GM19351 (cell line): ENCODE results near the gene RRP15.

ENCODE experiments used
- ATAC-seq: cut with Tn5 transposase; IDR thresholded peaks from one replicate; pipeline ENCODE4 v1.9.1; 2021; ENCODE audit warnings: mild to moderate bottlenecking, moderate library complexity; ENCODE audit not compliant: unreplicated experiment

Gene RRP15, protein sequence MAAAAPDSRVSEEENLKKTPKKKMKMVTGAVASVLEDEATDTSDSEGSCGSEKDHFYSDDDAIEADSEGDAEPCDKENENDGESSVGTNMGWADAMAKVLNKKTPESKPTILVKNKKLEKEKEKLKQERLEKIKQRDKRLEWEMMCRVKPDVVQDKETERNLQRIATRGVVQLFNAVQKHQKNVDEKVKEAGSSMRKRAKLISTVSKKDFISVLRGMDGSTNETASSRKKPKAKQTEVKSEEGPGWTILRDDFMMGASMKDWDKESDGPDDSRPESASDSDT

GRCh38 chr1:218284917-218285635 is at the start of gene RRP15:
TSS of gene RRP15 (plus strand) at chr1:218285293. CDS start at chr1:218285317, 24 bp downstream.
- ATAC-seq: peak; percentile 99

DNA sequence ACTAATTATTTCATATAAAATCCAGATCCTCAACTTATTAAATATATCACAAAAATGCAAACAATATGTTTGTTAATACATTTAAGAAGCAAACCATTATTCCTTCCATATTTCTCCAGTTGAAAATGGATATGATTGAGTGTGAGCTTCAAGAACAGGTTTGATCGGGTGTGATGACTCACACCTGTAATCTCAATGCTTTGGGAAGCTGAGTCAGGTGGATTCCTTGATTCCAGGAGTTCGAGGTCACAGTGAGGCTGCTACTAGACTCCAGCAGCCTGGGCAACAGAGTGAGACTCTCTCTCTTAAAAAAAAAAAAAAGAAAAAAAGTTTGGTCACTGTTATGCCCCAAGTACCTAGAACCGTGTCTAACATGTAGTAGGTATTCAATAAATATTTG is 42.9 kb upstream of the RRP15 start:
- ATAC-seq: no peak

DNA sequence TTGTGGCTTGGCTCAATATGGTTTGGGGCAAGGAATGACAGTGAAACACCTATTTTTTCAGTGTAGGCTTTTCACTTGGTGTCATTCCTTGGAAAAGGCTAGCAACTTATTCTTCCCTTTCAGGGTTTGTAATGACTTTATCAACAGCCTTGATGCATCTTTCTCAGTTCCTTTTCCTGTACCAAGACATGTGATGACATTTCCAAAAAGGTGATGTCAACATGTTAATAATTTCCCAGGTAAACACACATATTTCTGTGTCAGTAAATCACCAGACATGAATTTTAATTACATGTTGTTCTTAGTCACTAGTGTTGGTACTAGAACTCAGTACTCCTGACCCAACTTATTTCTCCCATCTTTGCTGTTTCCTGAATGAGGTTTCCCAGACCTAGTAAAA is 37.8 kb upstream of the RRP15 start:
- no peak for ATAC-seq

DNA sequence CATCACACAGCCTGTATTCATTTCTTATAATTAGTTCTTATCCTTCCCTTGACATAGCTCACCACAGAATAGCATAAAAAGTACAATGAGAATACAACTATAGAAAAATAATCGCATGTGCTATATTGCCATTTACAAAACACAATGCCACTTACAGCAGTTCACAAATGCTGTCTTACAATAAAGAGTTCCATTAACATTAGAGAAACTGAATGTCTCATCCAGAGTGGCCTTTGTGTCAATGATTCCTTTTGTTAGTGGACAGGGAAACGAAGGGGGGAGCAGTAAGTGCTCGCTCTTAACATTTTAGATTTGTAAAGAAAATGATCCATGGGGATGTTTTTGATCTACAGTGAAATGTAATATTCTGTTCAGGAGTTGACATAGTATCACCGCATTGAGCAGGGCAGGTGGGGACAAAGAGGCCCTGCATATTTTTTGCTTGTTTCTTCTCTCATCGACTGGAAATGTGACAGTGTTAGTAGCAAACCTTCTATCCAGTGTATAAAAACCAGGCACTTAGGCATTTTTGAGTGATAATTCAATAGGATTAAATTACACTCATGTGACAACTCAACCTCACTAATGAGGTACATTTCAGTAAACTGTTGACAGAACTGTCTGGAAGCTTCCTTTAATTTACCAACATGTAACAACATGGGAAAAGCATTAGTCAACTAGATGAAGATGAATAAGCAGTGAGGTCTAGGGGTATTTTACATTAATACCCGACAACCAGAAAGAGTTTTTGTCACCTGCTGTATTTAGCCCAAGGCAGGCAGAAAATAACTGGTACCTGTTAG is 35.6 kb upstream of the RRP15 start:
- no peak for ATAC-seq

DNA sequence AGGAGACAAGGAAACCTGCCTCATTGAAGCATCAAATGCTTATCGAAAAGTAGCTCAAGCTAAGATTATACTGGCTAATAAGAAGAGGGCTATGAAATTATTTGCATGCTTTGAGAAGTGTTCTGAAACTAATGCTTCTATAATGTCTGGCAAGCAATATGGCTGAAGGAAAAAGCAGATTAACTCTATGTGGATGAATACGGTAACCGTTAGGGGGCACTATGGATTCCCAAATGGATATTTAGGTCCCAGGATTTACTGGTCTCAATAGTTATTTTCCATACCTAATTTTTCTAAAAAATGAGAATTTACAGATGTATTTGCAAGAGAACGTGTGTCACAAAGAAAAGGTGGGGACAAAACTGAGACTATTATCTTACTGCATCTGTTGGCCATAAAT is 34.6 kb upstream of the RRP15 start:
- no peak for ATAC-seq

GRCh38 chr1:218254296-218254946 is 30.7 kb upstream of the RRP15 start:
- no peak for ATAC-seq

DNA sequence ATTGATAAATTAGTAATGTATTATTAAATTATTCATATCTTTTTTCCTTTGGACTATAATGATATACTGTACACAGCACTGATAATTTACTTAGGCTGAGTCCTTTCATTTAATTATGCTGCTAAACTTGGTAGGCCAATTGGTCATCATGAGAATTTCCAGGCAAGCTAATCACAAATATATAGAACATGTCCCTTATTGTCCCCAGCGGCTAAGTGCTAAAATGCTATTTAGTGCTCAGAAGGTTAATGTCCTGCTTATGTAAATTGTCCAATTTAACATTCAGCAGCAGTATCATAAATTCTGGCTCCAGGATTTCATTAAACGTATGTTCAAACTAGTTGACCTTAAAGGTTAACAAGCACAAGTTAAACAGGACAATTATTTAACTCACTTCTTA is 30.0 kb upstream of the RRP15 start:
- ATAC-seq: no peak

DNA sequence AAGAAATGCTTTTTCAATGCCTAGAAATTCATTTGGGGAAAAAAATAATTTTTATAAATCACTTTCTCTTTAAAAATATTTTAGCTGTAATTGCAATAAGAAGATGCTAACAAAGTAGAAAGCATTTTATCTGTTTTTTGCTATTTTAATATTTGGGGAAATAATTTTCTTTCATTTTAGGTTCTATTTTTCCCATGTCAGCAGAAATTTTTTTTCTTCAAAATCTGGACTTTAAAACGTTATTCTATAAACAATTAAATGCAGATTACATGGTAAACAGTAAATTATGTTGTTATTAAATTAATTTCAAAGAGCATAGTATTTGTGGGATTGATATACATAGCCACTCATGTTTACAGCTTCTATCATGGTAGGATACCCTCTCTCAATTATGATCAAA is 27.7 kb upstream of the RRP15 start:
- ATAC-seq: no peak

GRCh38 chr1:218257971-218258370 is 27.1 kb upstream of the RRP15 start:
- no peak for ATAC-seq

DNA sequence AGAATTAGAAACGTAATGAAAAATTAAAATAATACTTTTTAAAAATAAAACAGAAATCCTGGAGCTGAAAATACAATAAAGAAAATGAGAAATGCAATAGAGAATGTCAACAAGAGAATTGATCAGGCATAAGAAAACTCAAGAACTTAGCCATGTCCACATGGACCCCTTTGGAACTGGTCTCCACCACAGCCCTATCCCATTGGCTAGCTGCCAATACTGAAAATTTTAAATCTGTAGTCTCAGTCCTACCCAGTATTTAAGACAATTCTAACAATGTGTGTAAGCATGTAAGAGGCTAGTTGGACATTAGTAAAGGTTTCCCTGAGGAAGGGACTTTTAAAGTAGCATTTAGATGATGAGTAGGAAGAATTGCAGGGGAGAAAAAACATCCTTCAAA is 25.8 kb upstream of the RRP15 start:
- no peak for ATAC-seq

- ATAC-seq: peak; percentile 86
These were observed 25.3 kb upstream of the RRP15 start for GRCh38 chr1:218259800-218260199.

DNA sequence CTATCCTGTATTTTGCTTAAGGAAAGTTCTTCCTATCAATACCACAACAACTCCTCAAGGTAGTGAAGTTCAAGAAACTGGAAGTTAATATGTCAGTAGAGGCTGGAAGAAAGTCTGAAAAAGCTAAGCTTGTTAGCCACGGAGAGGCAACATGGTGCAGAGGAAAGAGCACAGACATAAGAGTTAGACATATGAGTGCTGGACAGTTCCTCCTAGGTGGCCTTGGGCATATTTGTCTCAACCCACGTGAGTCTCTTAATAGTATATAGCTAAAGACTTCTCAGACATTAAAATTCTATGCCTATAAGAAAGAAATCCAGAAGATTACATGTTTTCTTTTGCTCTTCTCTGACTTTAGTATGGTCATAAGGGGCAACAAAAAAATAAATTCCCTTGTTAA is 22.8 kb upstream of the RRP15 start:
- ATAC-seq: no peak

GRCh38 chr1:218266356-218266755 is 18.7 kb upstream of the RRP15 start:
- no peak for ATAC-seq

DNA sequence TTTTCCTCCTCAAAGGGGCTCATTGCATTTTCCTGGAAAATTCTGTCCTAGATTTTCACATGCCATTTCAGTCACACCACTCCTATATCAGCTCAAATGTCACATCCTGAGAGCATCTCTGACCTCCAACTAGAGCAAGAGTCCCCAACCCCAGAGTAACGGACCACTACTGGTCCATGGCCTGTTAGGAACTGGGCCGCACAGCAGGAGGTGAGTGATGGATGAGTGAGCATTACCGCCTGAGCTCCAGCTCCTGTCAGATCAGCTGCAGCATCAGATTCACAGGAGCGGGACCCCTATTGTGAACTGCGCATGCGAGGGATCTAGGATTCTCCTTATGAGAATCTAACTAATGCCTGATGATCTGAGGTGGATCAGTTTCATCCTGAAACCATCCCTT is 12.7 kb upstream of the RRP15 start:
- ATAC-seq: no peak

DNA sequence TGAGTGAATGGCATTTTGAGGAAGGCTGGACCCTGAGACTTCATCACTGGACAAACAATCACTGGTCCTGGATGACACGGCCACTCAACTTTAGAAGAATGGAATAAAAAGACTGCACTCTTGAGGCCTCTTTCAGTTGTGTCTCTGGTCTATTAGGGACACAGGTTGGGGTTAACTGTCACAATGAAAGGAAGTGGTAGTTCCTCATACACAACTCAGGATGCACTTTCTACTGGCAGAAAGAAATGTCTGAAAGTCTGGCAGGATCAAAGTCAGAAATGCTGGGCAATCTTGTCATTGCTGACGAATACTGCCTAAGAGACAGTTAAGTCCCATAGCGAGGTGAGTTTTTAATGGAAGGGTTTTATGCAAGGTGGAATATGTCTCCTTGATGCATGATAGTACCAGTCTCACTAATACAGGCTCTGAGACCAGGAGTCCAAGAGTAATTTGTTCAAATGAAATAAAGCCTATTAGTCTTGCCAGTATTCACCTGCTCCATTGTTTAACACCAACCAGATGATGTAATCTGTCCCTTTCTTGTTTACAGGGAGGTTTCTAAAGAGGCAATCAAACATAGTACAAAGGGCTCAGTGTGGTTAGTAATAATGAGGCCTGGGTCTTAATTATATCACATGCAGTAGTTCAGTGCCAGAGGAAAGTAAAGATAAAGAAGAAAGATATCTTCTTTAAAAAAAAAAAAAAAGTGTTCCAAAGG is 11.2 kb upstream of the RRP15 start:
- ATAC-seq: no peak

- no peak for ATAC-seq
These were observed 10.6 kb upstream of the RRP15 start for GRCh38 chr1:218274511-218274910.

DNA sequence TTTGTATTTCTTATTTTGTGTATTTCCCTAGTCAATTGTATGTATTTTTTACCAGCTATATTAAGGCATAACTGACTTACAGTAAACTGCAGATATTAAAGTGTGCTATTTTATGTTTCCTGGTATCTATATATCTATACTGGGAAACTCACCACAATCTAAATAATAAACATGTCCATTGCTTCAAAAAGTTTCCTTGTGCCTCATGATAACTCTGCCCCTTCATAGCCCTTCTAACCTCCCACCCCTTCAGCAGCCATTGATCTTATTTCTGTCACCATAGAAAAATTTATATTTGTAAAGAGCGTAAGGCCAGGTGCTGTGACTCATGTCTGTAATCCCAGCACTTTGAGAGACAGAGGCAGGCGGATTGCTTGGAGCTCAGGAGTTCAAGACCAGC is 9.3 kb upstream of the RRP15 start:
- no peak for ATAC-seq

DNA sequence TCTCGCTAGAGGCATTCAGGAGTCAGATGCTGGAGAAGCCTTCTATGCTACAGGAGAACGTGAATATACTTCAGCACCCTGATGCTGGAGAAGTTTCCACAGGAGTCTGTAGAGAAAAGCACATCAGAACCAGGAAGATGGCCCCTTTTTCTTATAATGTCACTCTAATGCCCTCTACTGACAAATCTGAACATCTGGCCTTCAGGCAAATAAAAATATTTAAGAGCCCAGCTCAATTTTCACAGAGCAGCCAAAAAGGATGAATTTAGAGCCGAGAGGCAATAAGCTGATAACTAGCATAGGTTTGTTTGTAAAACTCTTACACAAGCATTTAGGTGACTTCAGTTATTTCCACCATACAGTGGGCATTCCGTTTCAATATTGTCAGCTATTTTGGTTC is 3.8 kb upstream of the RRP15 start:
- ATAC-seq: no peak

DNA sequence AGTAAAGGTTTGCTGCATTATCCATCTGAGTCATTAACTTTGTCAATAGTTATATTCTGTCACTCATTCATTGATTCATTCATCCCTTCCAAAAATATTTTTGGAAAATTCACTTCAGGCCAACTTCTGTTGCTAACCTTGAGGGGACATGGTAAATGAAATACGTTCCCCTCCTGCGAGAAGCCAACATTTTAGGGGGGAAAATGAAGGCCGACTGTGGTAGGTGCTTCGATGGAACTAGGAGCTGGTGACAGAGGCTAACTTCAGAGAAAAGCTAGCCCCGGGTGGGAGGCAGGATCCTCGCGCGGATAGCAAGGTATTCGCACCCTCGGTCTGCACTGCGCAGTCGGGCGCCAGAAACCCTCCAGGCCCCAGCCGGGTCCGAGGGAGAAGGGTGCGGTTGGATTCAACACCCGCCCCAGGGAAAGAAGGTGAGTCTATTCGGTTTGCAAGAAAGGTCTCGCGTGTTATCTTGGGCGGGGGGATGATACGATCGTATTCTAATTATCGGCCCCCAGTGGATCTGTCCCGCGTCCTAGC is 646 bp upstream of the RRP15 start:
- ATAC-seq: no peak

GRCh38 chr1:218292515-218292914 is 7.4 kb downstream of the RRP15 start:
- no peak for ATAC-seq
